NCI-H146 treated with DMSO at 0.1 percent for 48 hours (cell line): Measurements from ENCODE around the gene SH3BP5.

Experiments
- DNase-seq: peaks from one replicate; lab custom pipeline; 2025; ENCODE audit not compliant: unreplicated experiment; lab: John Stamatoyannopoulos, UW

The SH3BP5 gene

GRCh38 chr3:15347737-15348110, 15.3 kb upstream of the SH3BP5 start:
- DNase-seq = no peak

- DNase-seq = no peak
Measured at GRCh38 chr3:15347063-15347736, 14.8 kb upstream of the SH3BP5 start.

- DNase-seq = no peak
Measured at GRCh38 chr3:15346516-15346915, 14.1 kb upstream of the SH3BP5 start.

- DNase-seq = no peak
Measured at GRCh38 chr3:15345608-15346137, 13.3 kb upstream of the SH3BP5 start.

GRCh38 chr3:15345066-15345607, 12.8 kb upstream of the SH3BP5 start:
- peak; percentile 67 for DNase-seq

DNA sequence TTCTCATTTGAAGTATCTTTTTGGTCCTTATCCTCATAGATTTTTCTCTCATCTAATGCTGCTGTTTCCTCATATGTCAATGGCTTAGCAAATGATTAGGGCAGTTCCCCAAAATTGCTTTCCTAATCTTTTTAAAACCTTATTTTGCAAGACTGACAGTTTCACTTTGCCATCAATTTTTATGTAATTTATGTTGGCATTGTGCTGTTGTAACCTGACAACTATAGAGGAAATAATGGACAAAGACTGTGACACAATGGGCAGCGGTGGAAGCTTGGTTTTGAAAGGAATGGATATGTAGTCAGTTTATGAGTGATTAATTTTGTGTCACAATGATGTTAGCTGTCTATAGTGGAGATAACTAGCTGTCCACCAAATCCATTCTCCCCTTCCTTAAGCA, 10.6 kb upstream of the SH3BP5 start:
- DNase-seq = no peak

DNA sequence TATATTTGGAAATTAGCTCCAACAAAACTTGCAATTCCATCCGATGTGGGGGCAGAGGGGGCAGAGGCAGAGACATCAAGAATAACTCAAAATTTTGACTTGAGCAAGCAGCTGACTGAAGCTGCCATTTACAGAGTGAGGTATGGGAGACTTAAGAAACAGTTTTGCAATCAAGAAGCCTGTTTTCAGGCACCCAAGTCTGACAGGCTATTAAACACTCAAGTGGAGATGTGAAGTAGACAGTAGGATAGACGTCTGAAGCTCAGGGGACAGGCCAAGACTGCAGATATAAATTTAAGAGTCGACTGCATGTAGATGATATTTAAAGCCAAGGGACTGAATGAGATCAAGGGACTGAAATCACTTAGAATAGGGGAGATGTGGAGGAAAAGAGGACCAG, 9.9 kb upstream of the SH3BP5 start:
- DNase-seq = no peak

DNA sequence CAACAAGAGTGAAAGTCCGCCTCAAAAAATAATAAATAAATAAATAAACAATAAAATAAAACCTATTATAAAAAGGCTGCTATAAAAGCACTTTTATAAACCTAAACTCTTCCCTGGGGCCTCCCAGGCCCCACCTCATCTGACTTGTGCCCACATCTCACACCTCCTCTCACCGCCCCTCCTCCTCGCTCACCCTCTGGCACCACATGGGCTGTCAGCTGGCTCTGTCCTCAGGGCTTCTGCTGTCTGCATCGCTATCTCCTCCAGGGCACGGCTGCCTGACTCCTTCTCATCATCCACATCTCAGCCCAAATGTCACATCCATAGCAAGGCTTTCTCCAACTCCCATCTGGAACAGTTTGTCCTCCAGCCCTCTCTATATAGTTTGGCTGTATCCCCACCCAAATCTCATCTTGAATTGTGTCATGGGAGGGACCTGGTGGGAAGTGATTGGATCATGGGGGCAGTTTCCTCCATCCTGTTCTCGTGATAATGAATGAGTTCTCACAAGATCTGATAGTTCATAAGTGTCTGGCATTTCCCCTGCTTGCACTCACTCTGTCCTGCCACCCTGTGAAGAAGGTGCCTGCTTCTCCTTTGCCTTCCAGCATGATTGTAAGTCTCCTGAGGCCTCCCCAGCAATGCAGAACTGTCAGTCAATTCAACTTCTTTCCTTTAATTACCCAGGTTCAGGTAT, 8.8 kb upstream of the SH3BP5 start:
- no peak for DNase-seq

GRCh38 chr3:15339786-15340215, 7.4 kb upstream of the SH3BP5 start:
- no peak for DNase-seq

- no peak for DNase-seq
Measured at GRCh38 chr3:15339001-15339400, 6.6 kb upstream of the SH3BP5 start.

GRCh38 chr3:15337963-15338362, 5.6 kb upstream of the SH3BP5 start:
- no peak for DNase-seq

GRCh38 chr3:15336057-15336456, 3.7 kb upstream of the SH3BP5 start:
- DNase-seq = no peak

DNA sequence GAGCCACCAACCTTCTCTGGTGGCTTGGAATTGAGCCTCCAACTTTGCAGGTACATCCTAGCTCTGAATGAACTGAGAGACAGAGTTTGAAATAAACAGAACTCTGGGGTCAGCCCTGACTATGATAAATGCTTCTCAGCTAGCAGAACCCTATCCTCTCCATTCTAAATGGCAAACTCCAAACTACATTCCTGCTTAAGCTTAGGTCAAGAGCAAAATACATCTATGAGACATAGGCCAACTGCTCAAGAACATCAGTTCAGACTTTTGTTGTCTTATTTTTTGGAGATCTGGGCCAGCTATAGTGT, 1.5 kb upstream of the SH3BP5 start:
- no peak for DNase-seq

- no peak for DNase-seq
Measured at GRCh38 chr3:15333099-15333955, 941 bp upstream of the SH3BP5 start.

- DNase-seq = no peak
Measured at GRCh38 chr3:15331606-15332404, 581 bp downstream of the SH3BP5 start.

GRCh38 chr3:15331072-15331605, 1.2 kb downstream of the SH3BP5 start:
- DNase-seq = peak; percentile 27

- no peak for DNase-seq
Measured at GRCh38 chr3:15330031-15330596, 2.3 kb downstream of the SH3BP5 start.

DNA sequence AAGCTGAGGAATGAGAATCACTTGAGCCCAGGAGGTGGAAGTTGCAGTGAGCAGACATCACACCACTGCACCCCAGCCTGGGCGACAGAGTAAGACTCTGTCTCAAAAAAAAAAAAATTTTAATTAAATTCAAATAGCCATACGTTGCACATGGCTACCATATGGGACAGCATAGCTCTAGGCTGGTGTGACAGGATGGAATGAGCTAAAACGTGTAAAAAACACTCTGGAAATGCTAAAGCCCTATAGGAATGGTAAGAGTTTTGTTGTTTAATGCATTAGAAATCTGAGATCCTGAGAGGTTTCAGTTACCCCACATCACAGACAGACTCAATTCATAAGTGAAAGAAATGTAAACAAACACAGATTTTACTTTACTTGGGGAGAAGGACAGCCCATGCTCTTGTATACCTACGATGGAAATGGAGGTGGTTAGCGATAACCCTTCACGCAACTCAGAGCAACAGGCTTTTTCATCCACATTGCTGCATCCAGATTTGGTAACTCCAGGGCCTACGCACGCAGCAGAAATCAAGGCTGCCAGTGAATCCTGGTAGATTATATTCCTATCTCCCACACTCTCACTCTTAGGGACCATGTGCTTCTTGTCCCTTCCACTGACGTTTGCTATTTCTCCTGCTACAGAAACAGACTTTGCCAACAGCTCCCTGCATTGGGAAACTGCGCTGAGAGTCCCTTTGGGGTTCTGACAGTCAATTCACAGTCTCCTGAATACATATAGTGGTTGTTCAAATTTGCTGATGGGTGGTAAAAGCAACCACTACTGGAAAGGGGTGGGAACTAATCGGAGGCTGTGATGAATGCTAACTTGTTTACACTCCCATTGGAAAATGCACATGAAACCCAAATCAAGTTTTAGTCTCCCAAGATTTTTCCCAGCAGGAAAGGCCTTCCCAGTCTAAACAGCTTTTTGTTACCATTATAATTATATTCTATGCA, 3.1 kb downstream of the SH3BP5 start:
- DNase-seq = no peak

DNA sequence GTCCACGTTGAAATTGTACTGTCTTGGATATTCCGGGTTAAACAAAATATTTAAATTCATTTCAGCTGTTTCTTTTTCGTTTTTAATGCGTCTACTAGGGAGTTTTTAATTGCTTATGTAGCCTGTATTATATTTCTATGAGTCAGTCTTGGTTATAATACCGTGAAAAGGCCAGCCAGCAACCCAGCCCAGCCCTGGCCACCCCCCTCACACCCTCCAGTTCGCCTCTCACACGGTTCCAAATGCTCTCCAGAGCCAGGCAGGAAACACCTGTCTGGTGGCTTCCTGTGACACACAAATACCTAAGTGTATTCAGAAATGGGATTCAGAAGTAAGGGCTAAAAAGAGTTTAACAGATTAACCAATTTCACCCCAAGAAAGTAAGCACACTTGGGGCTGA, 4.4 kb downstream of the SH3BP5 start:
- peak; percentile 67 for DNase-seq
